Measurements from ENCODE around the gene TTC21B.

Gene TTC21B

DNA sequence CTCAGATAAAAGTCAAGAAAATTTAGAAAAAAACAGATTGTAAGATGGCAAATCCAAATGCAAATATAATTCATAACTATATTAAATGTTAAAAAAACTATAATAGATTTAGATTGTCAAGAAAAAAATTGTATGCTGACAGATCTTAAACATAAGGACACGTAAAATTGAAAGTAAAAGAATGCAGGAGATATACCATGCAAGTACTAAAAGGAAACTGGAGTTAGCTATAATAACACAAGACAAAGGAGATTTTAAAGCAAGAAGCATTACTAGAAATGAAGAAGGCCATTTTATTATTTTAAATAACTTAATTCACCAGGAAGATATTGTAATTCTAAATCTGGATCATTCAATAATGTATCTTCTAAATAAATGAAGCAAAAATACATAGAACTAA lies 48.3 kb downstream of the TTC21B start:
- TF ChIP-seq, protein P1, sequence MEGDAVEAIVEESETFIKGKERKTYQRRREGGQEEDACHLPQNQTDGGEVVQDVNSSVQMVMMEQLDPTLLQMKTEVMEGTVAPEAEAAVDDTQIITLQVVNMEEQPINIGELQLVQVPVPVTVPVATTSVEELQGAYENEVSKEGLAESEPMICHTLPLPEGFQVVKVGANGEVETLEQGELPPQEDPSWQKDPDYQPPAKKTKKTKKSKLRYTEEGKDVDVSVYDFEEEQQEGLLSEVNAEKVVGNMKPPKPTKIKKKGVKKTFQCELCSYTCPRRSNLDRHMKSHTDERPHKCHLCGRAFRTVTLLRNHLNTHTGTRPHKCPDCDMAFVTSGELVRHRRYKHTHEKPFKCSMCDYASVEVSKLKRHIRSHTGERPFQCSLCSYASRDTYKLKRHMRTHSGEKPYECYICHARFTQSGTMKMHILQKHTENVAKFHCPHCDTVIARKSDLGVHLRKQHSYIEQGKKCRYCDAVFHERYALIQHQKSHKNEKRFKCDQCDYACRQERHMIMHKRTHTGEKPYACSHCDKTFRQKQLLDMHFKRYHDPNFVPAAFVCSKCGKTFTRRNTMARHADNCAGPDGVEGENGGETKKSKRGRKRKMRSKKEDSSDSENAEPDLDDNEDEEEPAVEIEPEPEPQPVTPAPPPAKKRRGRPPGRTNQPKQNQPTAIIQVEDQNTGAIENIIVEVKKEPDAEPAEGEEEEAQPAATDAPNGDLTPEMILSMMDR (IDR thresholded peaks at IDR 0.05; ENCODE audit: insufficient read depth, low read length, poor library complexity, severe bottlenecking) = no peak
- Histone ChIP-seq H3K36me3 (ENCODE audit: control insufficient read depth, insufficient read depth, low read length) (no peaks in the 10 kb centered on the region), H3K27me3 (replicated peaks; ENCODE audit: control insufficient read depth, insufficient read depth, low read length) (no peaks in the 10 kb centered on the region), H3K4me3 (replicated peaks; ENCODE audit: low read depth, low read length) (no peak overlapping the region)
- DNase-seq (ENCODE audit: extremely low read depth, insufficient read length) = no peak

DNA sequence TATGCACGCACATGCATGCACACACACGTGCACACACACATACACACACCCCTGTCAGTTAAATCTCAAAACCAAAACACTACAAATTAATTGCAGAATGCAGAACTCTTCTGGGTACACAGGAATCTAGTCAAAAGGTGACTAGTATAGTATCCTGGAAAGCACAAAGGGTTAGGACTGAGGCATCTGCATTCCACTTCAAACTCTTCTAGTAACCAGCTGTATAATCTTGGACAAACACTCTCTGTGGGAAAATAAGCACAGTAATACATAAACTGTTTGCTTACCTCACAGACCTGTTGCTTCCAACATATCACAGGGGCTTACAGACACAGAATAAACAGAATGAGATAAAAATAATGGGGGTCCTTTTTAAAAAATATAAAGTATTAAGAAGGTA lies 49.1 kb downstream of the TTC21B start:
- Histone ChIP-seq H3K4me3 (replicated peaks; ENCODE audit: low read depth, low read length) (no peak overlapping the region), H3K36me3 (ENCODE audit: control insufficient read depth, insufficient read depth, low read length) (no peaks in the 10 kb centered on the region), H3K27me3 (replicated peaks; ENCODE audit: control insufficient read depth, insufficient read depth, low read length) (no peaks in the 10 kb centered on the region)
- no peak for DNase-seq (ENCODE audit: extremely low read depth, insufficient read length)
- TF ChIP-seq, protein P1 (IDR thresholded peaks at IDR 0.05; ENCODE audit: insufficient read depth, low read length, poor library complexity, severe bottlenecking) = no peak

DNA sequence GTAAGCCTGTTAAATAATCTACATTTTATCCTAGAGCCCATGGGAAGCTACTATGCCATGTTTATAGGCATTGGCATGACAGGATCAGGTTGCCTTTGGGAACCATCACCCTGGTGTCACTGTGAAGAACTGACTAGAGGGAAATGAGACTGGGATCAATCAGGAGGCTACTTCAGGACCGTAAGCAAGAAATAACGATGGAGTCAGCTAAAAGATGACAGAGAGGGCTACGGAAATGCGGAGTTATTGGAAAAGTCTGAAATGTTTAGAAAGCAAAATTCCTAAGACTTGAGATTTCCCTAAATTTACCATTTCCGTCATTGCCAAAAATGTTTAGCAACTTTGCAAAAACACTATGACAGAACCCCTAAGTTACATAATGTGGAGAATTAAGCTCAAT lies 50.2 kb downstream of the TTC21B start:
- no peak overlapping the region for H3K4me3 ChIP-seq (replicated peaks; ENCODE audit: low read depth, low read length)
- TF ChIP-seq, protein P1 (IDR thresholded peaks at IDR 0.05; ENCODE audit: insufficient read depth, low read length, poor library complexity, severe bottlenecking) = no peak
- H3K27me3 ChIP-seq (replicated peaks; ENCODE audit: control insufficient read depth, insufficient read depth, low read length) = no peaks in the 10 kb centered on the region
- no peak for DNase-seq (ENCODE audit: extremely low read depth, insufficient read length)
- H3K36me3 ChIP-seq (ENCODE audit: control insufficient read depth, insufficient read depth, low read length) = no peaks in the 10 kb centered on the region

DNA sequence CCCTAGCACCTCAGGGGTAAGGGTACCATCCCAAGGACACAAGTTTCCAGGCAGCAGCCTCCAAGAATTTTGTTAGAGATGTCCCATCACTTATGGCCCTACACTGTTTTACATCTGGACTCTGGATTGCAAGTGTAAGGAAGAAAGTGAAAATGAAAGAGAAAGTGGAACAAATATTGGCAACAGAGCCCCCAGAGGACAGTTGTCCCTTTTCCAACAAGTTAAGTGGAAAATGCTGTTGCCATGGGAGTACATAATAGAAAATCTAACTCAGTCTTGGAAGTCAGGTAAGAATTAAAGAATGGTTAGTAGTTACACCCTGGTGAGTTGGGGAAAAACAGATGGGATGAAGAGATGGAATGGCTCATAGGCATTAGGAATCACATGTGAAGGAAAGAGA lies 50.6 kb downstream of the TTC21B start:
- H3K27me3 ChIP-seq (replicated peaks; ENCODE audit: control insufficient read depth, insufficient read depth, low read length) = no peaks in the 10 kb centered on the region
- TF ChIP-seq, protein P1 (IDR thresholded peaks at IDR 0.05; ENCODE audit: insufficient read depth, low read length, poor library complexity, severe bottlenecking) = no peak
- DNase-seq (ENCODE audit: extremely low read depth, insufficient read length) = no peak
- no peaks in the 10 kb centered on the region for H3K36me3 ChIP-seq (ENCODE audit: control insufficient read depth, insufficient read depth, low read length)
- no peak overlapping the region for H3K4me3 ChIP-seq (replicated peaks; ENCODE audit: low read depth, low read length)

DNA sequence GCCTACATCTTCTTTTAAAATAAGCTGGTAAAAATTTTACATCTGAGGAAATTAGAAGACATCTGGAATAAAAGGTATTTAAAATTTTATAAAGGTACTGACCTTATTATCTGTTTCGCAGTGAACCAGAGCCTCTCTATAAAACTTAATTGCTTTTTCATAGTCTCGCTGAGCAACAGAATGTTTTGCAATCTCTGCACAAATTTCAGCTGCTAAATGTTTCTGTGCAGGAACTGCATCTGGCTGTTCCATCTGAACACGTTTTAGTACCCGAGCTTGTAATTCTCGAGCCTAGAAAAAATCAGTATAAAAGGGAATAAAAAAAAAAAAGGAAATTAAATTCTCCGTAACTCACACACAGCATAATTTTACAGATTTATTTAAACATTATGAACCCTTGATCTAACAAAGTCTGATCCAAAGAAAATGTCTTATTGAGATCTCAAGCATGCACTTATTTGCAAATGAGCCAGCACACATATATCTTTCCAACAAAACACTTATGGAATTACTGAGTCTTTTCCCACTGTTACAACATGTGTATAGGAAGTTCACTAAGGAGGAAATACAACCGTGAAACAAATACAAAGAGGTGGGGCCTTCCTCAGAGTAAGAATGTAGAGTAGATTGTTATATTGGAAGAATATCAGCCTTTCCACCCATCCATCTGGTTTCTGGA lies 51.8 kb downstream of the TTC21B start:
- Histone ChIP-seq H3K4me3 (replicated peaks; ENCODE audit: low read depth, low read length) (no peak overlapping the region), H3K27me3 (replicated peaks; ENCODE audit: control insufficient read depth, insufficient read depth, low read length) (no peaks in the 10 kb centered on the region), H3K36me3 (ENCODE audit: control insufficient read depth, insufficient read depth, low read length) (no peaks in the 10 kb centered on the region)
- TF ChIP-seq, protein P1 (IDR thresholded peaks at IDR 0.05; ENCODE audit: insufficient read depth, low read length, poor library complexity, severe bottlenecking) = no peak
- no peak for DNase-seq (ENCODE audit: extremely low read depth, insufficient read length)

DNA sequence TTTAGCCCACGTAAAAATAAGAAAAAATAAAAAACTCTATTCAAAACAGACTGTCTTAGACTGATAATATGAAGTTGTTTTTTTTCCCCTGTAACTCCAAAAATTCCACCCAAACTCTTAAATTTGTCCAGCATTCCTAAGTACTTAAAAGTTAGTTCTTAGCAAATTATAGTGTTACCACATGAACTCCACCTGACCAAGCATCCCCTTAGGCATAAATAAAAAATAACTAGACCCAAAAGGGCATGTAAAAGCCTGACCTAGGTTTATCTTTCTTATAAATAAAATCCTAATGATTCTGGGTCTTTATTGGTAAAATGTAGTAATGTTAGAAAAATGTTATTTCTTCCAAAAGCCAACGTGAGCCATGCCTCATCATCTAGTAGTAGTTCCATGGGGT lies 54.3 kb downstream of the TTC21B start:
- Histone ChIP-seq H3K27me3 (replicated peaks; ENCODE audit: control insufficient read depth, insufficient read depth, low read length) (no peaks in the 10 kb centered on the region), H3K36me3 (ENCODE audit: control insufficient read depth, insufficient read depth, low read length) (no peaks in the 10 kb centered on the region), H3K4me3 (replicated peaks; ENCODE audit: low read depth, low read length) (no peak overlapping the region)
- TF ChIP-seq, protein P1 (IDR thresholded peaks at IDR 0.05; ENCODE audit: insufficient read depth, low read length, poor library complexity, severe bottlenecking) = no peak
- no peak for DNase-seq (ENCODE audit: extremely low read depth, insufficient read length)

Measured in GM06990 (cell line).